HG03196 (cell line): Measurements from ENCODE around the gene GALT.
A peak's percentile ranks its signal among the peaks of the same experiment; 100 is the strongest.

Experiments used
- ATAC-seq: cut with Tn5 transposase; IDR thresholded peaks from one replicate; pipeline ENCODE4 v1.9.1; 2021; ENCODE audit not compliant: unreplicated experiment

The GALT gene

GRCh38 chr9:34651876-34652601 lies 5.6 kb downstream of the GALT start, which contains the start of gene IL11RA:
Gene IL11RA (plus strand): TSS chr9:34652185. CDS start chr9:34655218, 3,033 bp downstream.
- no peak for ATAC-seq

GRCh38 chr9:34652602-34653000 lies 6.1 kb downstream of the GALT start:
- ATAC-seq = no peak

GRCh38 chr9:34653151-34654072 lies 6.9 kb downstream of the GALT start:
- ATAC-seq = no peak

GRCh38 chr9:34654323-34655051 lies 8.0 kb downstream of the GALT start:
- ATAC-seq = no peak

GRCh38 chr9:34655394-34655793 lies 8.9 kb downstream of the GALT start:
- ATAC-seq = no peak

- no peak for ATAC-seq
Measured at GRCh38 chr9:34656992-34657391, 10.5 kb downstream of the GALT start.

GRCh38 chr9:34658461-34658860 lies 12.0 kb downstream of the GALT start:
- ATAC-seq = no peak

GRCh38 chr9:34659592-34660253 lies 13.2 kb downstream of the GALT start:
- ATAC-seq = no peak

- ATAC-seq = no peak
Measured at GRCh38 chr9:34662526-34663302, 16.2 kb downstream of the GALT start, which contains the start of gene CCL27. Gene CCL27 (minus strand): TSS chr9:34662657. CDS start chr9:34662633, 24 bp downstream.

GRCh38 chr9:34663303-34663605 lies 16.8 kb downstream of the GALT start:
- ATAC-seq = no peak

GRCh38 chr9:34664281-34665066 lies 18.0 kb downstream of the GALT start:
- ATAC-seq = no peak

- no peak for ATAC-seq
Measured at GRCh38 chr9:34665067-34665380, 18.5 kb downstream of the GALT start.

- peak; percentile 54 for ATAC-seq
Measured at GRCh38 chr9:34665381-34666250, 19.1 kb downstream of the GALT start.

- ATAC-seq = no peak
Measured at GRCh38 chr9:34669809-34670562, 23.5 kb downstream of the GALT start.

GRCh38 chr9:34671307-34671706 lies 24.8 kb downstream of the GALT start:
- ATAC-seq = no peak

GRCh38 chr9:34674440-34674839 lies 28.0 kb downstream of the GALT start:
- ATAC-seq = no peak

- ATAC-seq = no peak
Measured at GRCh38 chr9:34675048-34675714, 28.7 kb downstream of the GALT start.
